ENCODE measurements around the gene SUPT20HL1.
"Not testable (repeated sequence)": the region's sequence is repeated elsewhere in the genome, so short reads cannot be mapped to it uniquely, and the experiment has no call there.

Gene SUPT20HL1

DNA sequence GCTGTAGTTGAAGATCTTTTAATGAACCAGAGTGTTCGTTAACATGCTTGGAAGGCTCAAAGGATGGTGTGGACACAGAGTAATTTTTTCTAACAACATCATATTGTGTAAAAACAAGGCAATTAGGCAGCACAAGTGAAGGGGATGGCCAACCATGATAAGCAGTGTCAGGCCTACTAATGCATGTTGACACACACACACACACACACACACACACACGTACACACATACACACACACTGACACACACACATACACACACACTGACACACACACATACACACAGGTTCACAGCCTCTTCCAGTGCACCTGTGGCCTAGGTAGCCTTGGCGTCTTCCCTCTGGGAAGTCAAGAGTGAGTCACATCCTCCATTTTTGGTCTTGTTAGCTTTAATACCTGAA is at the start of gene SUPT20HL1:
TSS of gene SUPT20HL1 (plus strand) at position 368 of the 400 bp plus-strand sequence. CDS start 2,122 bp downstream, outside the sequence.
- DNase-seq (ENCODE audit: low read depth in 2 of 2): no peak

DNA sequence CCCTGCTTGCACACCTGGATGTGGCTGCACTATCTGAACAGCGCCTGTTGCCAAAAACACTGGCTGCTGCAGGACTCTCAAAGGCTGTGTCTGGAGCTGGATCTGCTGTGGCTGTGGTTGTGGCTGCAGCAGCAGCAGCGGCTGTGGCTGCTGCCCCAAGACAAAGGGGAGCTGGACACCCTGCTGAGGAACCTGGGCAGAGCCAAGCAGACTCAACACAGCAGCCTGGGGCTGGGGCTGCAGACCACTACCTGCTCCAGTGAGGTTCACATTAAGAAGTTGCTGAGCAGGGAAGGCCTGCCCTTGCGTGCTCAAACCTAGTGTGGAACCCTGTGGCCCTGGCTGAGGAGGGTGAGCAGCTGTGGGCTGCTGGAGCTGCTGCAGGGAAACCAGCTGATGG is 49.5 kb upstream of the SUPT20HL1 start:
- DNase-seq (ENCODE audit: low read depth in 2 of 2): not testable (repeated sequence)

DNA sequence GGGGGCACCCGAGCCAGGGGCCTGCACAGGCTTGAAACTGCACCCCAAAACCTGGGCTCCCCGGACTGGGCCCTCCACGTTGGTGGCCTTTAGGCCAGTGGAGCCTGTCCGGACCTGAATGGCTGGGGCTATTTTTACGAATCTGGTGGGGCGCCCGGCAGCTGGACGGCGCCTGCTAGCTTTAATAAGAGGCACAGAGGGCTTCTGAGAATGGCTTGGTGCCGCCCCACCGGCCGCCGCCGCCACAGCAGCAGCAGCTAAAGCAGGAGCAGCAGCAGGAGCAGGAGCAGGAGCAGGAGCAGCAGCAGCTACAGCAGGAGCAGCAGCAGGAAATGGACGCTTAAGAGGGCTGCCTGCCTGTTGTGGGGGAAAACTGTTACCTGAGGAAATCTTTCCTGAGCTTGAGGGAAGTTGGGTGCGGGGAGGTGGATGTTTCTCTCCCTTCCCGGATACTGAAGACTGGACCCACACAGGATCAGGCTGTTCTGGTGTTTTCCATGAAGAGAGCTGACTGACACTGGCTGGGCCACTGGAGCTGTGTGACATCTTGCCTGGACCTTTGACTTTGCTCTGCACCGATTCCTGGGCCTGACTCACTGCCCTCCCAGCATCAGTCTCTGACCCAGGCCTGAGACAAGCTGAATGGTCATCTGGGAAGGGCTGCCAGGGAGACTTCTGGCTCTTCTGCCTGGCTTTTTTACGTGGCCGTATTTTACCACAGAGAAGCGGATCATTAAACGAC is 48.8 kb upstream of the SUPT20HL1 start:
- DNase-seq (ENCODE audit: low read depth in 2 of 2): not testable (repeated sequence)

DNA sequence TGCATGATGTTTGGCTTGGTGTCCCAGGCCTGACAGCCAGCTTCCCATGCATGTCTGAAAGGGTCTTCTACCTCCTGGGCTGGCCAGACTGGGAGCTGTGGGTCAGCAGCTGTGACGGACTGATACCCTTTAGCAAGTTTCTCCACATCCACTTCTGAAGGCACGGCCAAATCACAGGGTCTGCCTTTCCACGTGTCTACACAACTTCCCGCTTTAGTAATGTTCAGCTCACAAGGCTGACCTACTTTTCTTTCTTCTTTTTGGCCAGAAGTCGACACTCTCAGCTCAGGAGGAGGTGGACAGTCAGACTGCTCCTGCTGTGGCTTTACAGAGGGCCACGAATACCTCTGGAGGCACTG is 48.2 kb upstream of the SUPT20HL1 start:
- not testable (repeated sequence) for DNase-seq (ENCODE audit: low read depth in 2 of 2)

DNA sequence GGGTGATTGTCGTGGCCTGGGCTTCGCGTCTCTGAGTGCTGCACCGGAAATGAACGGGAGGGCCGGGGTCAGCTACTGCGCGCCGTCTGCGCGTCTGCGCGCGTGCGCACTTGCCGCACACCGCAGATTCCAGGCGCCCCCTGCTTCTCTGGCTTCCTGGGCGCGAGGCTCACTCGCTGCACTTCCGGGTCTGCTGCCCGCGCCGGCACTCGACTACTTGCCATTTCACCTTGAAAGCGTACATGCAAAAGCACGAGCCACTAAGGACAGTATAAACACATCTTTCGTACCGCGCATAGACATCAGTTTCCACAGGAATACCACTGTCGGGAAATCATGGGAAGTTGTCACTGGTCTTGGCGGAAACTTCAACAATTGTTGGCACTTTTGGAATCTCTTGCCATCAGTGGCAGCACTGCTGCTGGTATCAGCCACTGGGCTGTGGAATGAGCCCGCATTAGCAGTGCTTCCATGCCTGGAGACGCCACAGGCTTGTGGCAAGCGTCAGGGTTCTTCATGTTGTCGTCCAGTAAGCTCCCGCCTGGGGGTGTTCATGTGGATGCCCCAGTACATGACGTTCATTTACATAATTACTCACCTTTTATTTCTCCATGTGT is 46.3 kb upstream of the SUPT20HL1 start, which contains the start of gene SUPT20HL2:
TSS of gene SUPT20HL2 (minus strand) at position 51 of the 617 bp plus-strand sequence. CDS start 754 bp downstream, outside the sequence.
- no peak for DNase-seq (ENCODE audit: low read depth in 2 of 2)

DNA sequence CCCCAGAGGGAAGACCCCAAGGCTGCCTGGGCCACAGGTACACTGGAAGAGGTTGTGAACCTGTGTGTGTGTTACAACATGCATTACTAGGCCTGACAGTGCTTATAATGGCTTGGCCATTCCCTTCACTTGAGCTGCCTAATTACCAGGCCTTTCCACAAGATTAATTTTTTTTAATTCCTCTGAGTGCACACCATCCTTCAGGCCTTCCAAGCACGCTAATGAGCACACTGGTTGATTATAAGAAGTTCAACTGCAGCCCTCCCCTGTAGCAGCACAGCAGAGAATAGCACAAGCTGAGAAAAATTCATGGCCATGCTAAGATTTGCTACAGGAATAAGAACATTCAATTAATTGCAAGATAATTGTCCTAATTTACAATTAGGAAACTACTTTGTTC is 44.3 kb upstream of the SUPT20HL1 start:
- no peak for DNase-seq (ENCODE audit: low read depth in 2 of 2)

DNA sequence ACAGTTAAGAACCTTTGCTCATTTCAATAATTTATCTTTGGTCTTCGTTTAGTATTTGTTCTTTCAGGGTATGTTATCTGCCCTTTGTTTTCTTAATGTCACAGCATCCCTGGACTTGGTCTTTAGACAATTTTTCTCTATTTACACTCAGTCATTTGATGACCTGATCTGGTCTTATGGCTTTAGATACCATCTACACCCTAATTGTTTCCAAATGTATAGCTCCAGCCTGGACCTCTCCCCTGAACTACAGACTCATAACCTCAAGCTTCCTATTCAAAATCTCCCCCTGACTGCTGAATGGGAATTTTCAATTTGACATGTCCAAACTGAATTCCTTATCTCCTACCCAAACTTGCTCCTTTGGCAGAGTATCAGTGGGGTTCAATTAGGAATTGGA is 42.9 kb upstream of the SUPT20HL1 start:
- no peak for DNase-seq (ENCODE audit: low read depth in 2 of 2)

DNA sequence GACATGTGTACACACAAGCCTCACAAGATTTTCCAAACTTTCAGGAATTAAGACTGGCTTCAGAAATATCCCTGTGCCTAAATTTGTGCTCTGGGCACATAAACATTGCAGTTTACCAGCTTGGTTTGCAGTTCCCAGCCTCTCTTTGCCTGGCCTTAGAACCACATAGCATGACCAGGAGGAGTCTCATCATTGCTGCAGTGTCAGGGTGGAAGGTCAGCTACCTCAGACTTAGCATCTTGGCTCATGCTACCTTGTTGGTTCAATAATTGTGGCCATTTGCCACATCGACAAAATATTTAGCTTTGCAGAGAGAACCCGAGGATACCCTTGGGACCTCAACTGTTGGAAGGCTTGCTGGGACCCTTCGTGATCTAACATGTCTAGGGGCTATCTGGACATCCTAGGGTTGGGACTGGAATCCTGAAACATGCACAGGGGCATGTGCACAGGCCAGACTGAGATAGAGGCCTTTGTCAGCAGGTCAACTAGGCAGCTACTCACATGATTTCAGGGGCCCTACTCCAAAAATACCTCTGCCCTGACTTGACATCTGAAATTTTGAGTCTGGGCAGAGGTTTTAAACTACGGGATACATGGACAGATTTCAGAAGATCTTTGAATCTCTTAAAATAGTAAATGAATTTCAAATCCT is 38.6 kb upstream of the SUPT20HL1 start:
- no peak for DNase-seq (ENCODE audit: low read depth in 2 of 2)

DNA sequence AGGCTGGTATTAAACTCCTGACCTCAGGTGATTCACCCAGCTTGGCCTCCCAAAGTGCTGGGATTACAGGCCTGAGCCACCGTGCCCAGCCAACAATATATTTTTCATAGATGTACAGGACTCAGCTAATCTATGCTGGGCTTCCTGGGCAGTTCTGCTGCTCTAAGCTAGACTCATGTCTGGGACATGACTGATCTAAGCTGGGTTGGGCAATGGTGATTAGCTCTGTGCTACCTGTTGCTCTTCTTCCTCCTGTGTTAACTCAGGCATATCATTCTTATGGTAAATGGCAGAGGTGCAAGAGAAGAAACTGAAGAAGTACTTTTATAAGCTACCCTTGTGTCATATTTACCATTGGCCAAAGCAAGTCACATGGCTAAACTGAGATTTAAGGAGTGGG is 35.2 kb upstream of the SUPT20HL1 start:
- no peak for DNase-seq (ENCODE audit: low read depth in 2 of 2)

DNA sequence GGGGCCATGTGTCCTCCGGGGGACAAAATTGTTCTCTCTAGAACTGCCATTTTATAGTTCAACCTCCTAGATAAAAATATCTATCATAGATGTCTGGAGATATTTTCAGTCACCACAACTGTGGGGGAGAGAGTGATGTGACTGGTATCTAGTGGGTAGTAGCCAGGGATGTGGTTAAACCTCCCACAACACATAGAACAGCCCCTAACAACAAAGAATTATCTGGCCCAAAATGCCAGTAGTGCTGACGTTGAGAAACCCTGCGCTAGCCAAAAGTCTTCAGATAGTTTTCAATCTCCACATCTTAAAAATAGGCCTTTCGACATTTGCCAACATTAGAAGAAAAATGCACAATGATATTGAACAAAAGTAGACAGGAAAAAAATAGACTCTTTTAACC is 27.6 kb upstream of the SUPT20HL1 start:
- DNase-seq (ENCODE audit: low read depth in 2 of 2): no peak

DNA sequence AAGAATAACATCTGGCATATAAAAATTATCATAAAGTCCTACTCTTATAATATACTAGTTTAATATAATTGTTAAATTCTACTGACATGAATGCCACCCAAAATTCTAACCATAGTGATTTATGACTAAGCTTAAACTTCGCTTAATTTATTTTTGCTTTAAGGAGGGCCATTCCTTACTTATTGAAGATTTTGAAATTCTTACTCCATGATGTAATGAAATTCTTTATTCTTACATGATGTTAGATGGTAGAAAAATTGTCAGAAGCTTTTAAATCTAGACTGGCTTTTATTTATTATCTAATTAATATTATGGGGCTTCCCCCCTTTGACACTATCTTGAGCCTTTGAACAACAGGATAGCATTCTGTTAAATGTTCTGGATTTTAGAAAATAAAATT is 27.1 kb upstream of the SUPT20HL1 start:
- no peak for DNase-seq (ENCODE audit: low read depth in 2 of 2)

DNA sequence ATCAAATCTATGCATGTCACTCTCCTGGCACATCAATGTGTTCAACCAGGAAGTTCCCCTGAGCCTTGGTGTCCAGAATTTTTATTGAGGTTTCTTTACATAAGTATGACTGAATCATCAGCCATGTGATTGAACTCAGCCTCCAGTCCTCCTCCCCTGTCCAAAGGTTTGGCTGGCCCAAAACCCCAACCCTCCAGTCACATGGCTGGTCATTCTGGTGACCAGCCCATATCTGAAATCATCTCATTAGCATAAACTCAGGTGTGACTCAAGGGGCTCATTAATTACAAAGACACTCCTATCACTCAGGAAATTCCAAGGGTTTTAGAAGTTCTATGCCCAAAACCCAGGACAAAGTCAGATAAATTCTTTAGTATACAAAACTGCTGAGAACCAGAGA is 26.0 kb upstream of the SUPT20HL1 start:
- DNase-seq (ENCODE audit: low read depth in 2 of 2): no peak

DNA sequence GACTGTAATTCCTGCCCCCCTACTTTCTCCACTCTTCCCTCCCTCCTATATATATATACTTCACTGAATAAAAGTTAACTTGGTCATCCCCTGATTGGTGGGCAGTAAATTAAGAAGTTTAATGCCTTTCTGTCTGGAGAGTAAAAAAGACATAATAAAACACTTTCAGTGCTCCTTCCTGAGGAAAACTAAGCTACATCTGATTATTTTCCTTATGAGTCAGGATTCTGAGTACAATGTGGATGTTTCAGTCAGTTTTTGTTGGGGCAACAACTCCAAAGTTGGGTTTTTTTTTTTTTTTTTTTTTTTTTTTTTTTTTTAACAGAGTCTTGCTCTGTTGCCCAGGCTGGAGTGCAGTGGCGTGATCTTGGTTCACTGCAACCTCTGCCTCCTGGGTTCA is 24.6 kb upstream of the SUPT20HL1 start:
- no peak for DNase-seq (ENCODE audit: low read depth in 2 of 2)

DNA sequence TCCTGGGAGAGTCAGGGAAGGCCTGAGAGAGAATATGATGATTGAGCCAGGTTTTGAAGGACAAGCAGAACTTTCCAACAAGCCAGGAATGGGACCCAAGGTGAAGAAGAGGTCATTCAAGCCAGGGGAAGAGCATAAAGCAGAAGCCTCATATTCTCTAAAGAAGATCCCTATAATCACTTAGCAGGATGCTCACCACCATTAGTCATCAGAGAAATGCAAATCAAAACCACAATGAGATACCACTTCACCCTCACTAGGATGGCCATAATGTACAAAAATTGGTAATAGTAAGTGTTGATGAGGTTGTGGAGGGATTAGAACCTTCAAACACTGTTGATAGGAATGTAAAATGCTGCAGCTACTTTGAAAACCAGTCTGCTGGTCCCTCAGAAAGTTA is 20.5 kb upstream of the SUPT20HL1 start:
- DNase-seq (ENCODE audit: low read depth in 2 of 2): no peak

DNA sequence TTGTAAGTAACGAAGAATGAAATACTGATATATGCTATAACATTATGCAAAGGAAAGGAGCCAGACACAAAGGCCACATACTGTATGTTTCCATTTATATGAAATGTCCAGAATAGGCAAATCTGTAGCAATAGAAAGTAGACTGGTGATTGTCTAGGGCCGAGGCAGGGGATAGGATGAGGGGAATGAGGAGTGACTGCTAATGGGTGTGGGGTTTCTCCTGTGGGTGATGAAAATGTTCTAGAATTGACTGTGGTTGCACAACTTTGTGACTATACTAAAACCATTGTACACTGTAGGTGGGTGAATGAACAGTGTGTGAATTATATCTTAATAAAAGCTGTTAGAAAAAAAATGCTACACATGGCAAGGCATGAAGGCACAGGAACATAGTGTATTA is 19.9 kb upstream of the SUPT20HL1 start:
- DNase-seq (ENCODE audit: low read depth in 2 of 2): no peak

DNA sequence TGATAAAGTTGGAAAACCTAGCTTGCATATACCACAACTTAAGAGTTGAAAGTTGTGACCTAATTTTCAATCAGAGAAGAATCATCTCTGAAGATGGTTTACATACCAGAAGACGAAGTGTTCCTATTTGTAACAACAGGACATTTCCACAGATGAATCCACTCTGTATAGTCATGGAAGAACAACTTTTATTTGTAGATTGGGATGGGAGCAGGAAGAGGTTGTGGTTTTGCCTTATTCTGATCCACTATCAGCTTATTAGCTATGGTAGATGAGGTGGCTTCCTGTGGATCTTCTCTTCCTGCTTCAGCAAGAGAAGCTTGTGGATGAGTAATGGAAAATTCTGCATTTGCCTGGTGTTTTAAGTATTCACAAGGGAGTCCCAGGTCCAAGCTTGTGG is 18.6 kb upstream of the SUPT20HL1 start:
- peak; percentile 23 to 32 for DNase-seq (ENCODE audit: low read depth in 2 of 2)

DNA sequence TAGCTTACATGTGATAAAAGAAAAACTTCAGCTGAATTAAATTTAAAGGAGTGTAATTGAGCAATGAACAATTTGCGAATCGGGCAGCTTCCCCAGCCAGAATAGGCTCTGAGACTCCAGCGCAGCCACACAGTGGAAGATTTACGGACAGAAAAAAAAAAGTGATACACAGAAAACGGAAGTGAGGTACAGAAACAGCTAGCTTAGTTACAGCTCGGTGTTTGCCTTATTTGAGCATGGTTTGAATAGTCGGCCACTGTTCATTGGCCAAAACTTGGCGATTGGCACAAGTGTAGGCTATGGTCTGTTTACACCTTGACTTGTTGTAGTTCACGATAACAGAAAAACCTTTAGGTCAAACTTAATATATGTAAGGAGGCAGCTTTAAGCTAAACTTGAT is 16.7 kb upstream of the SUPT20HL1 start:
- no peak for DNase-seq (ENCODE audit: low read depth in 2 of 2)

DNA sequence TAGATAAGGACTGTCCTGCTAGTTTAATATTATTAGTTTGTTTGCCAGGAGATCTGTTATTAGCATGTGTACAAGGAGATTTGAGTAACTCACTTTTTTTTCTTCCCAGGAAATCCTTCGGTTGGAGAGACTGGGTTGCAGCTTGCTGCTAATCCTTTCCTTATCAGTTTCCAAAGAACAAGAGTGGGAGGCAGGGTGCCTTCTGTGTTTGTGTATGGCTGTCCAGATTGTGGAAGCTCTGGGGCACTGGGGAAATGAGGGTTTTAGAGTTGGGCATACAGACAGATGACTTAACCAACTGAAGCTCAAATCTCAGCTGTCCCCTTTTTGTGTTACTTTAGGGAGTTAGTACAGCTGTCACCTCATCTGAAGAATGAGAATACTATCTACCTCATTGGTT is 12.6 kb upstream of the SUPT20HL1 start:
- no peak for DNase-seq (ENCODE audit: low read depth in 2 of 2)

DNA sequence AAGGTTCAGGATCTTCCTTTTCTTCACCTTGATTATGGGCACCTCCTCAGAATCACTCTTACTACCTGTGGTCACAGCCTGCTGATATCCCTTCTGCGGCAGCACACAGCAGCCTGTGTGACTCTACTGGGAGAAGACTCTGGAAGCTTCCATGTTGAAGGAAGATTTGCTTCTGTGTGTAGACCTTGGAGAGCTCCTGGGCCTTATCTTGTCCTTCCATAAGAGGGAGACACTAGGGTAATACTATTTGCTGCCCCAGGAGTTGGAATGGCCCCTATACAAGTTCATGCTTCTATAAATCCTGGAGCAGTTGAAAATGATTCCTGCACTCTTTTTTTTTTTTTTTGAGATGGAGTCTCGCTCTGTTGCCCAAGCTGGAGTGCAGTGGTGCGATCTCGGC is 10.2 kb upstream of the SUPT20HL1 start:
- no peak for DNase-seq (ENCODE audit: low read depth in 2 of 2)

DNA sequence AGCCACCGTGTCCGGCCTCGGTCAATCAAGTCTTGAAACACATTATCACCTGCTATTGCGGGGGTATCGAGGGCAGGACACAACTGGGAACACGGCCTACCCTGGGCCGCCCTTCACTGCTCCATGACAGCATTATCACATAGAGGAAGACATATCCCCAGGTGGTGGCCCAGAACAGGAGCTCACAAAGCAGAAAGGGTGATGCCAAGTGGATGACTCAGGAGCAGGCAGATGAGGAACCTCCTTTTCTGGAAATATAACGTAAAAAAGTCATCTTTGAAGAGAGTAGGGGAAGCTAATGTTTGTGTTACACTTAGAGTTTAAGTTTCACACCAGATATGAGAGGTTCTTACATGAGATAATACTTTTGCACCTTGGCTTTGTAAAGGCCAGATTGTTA is 5.3 kb upstream of the SUPT20HL1 start:
- no peak for DNase-seq (ENCODE audit: low read depth in 2 of 2)

DNA sequence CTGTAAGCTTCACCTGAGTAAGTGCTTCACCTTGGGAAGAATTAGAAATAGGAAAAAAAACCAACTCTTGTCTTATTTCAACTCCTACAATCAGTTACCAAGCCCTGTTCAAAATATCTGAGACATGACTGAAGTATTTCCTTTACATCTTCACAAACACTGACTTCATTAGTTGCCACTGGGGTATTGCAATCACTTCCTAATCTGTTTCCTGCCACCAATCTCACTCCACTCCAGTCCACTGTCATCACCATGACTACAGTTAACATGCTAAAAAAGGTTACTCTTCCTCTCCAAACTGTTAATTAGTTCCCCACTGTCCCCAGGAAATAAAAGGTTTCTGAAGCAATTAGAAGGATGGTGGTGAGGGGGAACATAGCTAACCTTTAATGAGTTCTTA is 3.3 kb upstream of the SUPT20HL1 start:
- DNase-seq (ENCODE audit: low read depth in 2 of 2): no peak

DNA sequence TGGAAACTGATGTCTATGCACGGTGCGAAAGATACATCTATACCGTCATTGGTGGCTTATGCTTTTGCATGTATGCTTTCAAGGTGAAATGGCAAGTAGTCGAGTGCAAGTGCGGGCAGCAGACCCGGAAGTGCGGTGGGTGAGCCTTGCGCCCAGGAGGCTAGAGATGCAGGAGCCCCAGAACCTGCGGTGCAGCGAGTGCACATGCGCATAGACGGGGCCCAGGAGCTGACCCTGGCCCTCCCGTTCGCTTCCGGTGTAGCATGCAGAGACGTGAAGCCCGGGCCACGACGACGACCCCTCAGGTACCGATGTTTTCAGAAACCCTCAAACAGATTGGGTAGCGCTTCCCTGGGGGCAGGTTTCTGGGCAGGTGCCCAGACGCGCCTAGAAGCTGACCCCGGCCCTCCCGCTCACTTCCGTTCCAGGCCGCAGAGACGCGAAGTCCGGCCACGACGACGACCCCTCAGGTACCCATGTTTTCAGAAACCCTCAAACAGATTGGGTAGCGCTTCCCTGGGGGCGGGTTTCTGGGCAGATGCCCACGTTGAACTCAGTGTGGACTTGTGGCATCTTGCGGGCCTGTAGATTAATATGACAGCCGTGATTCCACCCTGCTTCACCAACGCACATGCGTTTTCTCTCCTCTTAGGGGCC is 1.8 kb downstream of the SUPT20HL1 start:
- not testable (repeated sequence) for DNase-seq (ENCODE audit: low read depth in 2 of 2)

Data from fibroblast of skin of left biceps (primary cell).